ENCODE data around the gene HACL1.
"Not testable (repeated sequence)": the region's sequence is repeated elsewhere in the genome, so short reads cannot be mapped to it uniquely, and the experiment has no call there.

The HACL1 gene

GRCh38 chr3:15579051-15579450 lies 22.3 kb downstream of the HACL1 start:
- DNase-seq (ENCODE audit: low spot score), result no peak

GRCh38 chr3:15578289-15578867 lies 23.0 kb downstream of the HACL1 start:
- no peak for DNase-seq (ENCODE audit: low spot score)

- no peak for DNase-seq (ENCODE audit: low spot score)
Observed at GRCh38 chr3:15576475-15576874, 24.9 kb downstream of the HACL1 start.

- DNase-seq (ENCODE audit: low spot score), result no peak
Observed at GRCh38 chr3:15575446-15575845, 25.9 kb downstream of the HACL1 start.

GRCh38 chr3:15572138-15572537 lies 29.2 kb downstream of the HACL1 start:
- DNase-seq (ENCODE audit: low spot score), result no peak

- no peak for DNase-seq (ENCODE audit: low spot score)
Observed at GRCh38 chr3:15563190-15563589, 38.2 kb downstream of the HACL1 start.

GRCh38 chr3:15562560-15562959 lies 38.8 kb downstream of the HACL1 start:
- no peak for DNase-seq (ENCODE audit: low spot score)

GRCh38 chr3:15558581-15558980 lies 42.8 kb downstream of the HACL1 start:
- no peak for DNase-seq (ENCODE audit: low spot score)

GRCh38 chr3:15557511-15557946 lies 43.8 kb downstream of the HACL1 start:
- DNase-seq (ENCODE audit: low spot score), result peak; percentile 68

GRCh38 chr3:15556512-15556911 lies 44.9 kb downstream of the HACL1 start:
- DNase-seq (ENCODE audit: low spot score), result no peak

GRCh38 chr3:15553749-15554148 lies 47.6 kb downstream of the HACL1 start:
- no peak for DNase-seq (ENCODE audit: low spot score)

GRCh38 chr3:15551902-15552301 lies 49.5 kb downstream of the HACL1 start:
- no peak for DNase-seq (ENCODE audit: low spot score)

- DNase-seq (ENCODE audit: low spot score), result no peak
Observed at GRCh38 chr3:15549846-15550245, 51.5 kb downstream of the HACL1 start.

GRCh38 chr3:15542614-15543013 lies 58.8 kb downstream of the HACL1 start:
- DNase-seq (ENCODE audit: low spot score), result no peak

GRCh38 chr3:15541371-15541770 lies 60.0 kb downstream of the HACL1 start:
- DNase-seq (ENCODE audit: low spot score), result no peak

GRCh38 chr3:15539066-15539465 lies 62.3 kb downstream of the HACL1 start:
- DNase-seq (ENCODE audit: low spot score), result no peak

- no peak for DNase-seq (ENCODE audit: low spot score)
Observed at GRCh38 chr3:15538345-15538744, 63.0 kb downstream of the HACL1 start.

GRCh38 chr3:15536856-15537255 lies 64.5 kb downstream of the HACL1 start:
- no peak for DNase-seq (ENCODE audit: low spot score)

- DNase-seq (ENCODE audit: low spot score), result no peak
Observed at GRCh38 chr3:15535732-15536131, 65.6 kb downstream of the HACL1 start.

GRCh38 chr3:15532614-15533013 lies 68.8 kb downstream of the HACL1 start:
- DNase-seq (ENCODE audit: low spot score), result not testable (repeated sequence)

- DNase-seq (ENCODE audit: low spot score), result no peak
Observed at GRCh38 chr3:15531346-15531745, 70.0 kb downstream of the HACL1 start.

GRCh38 chr3:15528854-15529537 lies 72.4 kb downstream of the HACL1 start:
- no peak for DNase-seq (ENCODE audit: low spot score)

GRCh38 chr3:15527031-15527459 lies 74.3 kb downstream of the HACL1 start:
- peak; percentile 82 for DNase-seq (ENCODE audit: low spot score)

- no peak for DNase-seq (ENCODE audit: low spot score)
Observed at GRCh38 chr3:15525790-15526189, 75.6 kb downstream of the HACL1 start.
